Body of pancreas (tissue), 4 donors: ENCODE data around the gene SCN3B. TPM values are rescaled to one million over a fixed set of nuclear protein-coding genes. Genes with fewer than 3 reads are reported as not detected.

Source experiments
- ATAC-seq: fragments of 150-250 bp; one replicate; pipeline ENCODE4 v1.9.1; 2016
- DNase-seq, 4 donors: peaks; one replicate each; pipeline ENCODE4 v3.0.0-alpha.2; 2019
- H3K27ac ChIP-seq, 4 donors: fragments of 200-600 bp; sonication (generic); 1 replicate in 3 of 4; 2 replicates in 1 of 4; pipeline versions ENCODE4 v1.5.1 to v1.6.1; 2016 to 2019; ENCODE audit warnings: mild to moderate bottlenecking in 1 of 4, mixed read lengths in 1 of 4, moderate library complexity in 1 of 4
- H3K27me3 ChIP-seq, 2 donors: fragments of 200-600 bp; sonication (generic); one replicate each; pipeline ENCODE4 v1.6.0; 2016; ENCODE audit warnings: mild to moderate bottlenecking in 1 of 2
- H3K36me3 ChIP-seq, 2 donors: fragments of 200-600 bp; sonication (generic); replicated peaks in 1 of 2; 2 replicates each; pipeline ENCODE4 v1.5.1; 2016; ENCODE audit warnings: low read depth in 2 of 2; ENCODE audit not compliant: insufficient read depth in 1 of 2
- H3K4me1 ChIP-seq: fragments of 200-600 bp; sonication (generic); one replicate; pipeline ENCODE4 v1.6.0; 2016
- H3K4me3 ChIP-seq, 2 donors: fragments of 200-600 bp; sonication (generic); 1 replicate in 1 of 2; 2 replicates in 1 of 2; pipeline ENCODE4 v1.5.1; 2016 to 2019
- H3K9me3 ChIP-seq, 3 donors: fragments of 200-600 bp; sonication (generic); 1 replicate in 2 of 3; 2 replicates in 1 of 3; pipeline ENCODE4 v1.5.1; 2016
- CTCF ChIP-seq, 7 experiments: fragments of 450-650 bp in 4 of 7; fragments of 200-600 bp in 3 of 7; sonication (generic) in 3 of 7; IDR thresholded peaks; one replicate each; pipeline ENCODE4 v1.5.1; 2016 to 2019; ENCODE audit warnings: antibody characterized with exemption in 7 of 7
- POLR2A ChIP-seq, 3 donors: fragments of 450-650 bp; IDR thresholded peaks; one replicate each; pipeline ENCODE4 v1.6.1; 2016; ENCODE audit warnings: antibody characterized with exemption in 3 of 3, mild to moderate bottlenecking in 2 of 3
- WGBS, 2 donors: methylation state at CpG; one replicate each; pipeline ENCODE4 v1.1.5; 2017; 5-methylcytosine and 5-hydroxymethylcytosine counted together
- intact Hi-C: fragments of 100-400 bp; cut with DNase I; formaldehyde crosslinking; loops from one replicate; pipeline ENCODE4 v1.15.1; 2023
- total RNA-seq, 2 donors: library from RNA; depleted of rRNA; stranded (reverse); fragments of >200 nt; gene quantifications; one replicate each; pipeline ENCODE4 v1.1.0, GENCODE V29; 2016

Gene SCN3B
- total RNA-seq, 2 donors from 2014 or later = 0.78 to 1.6 TPM

- no peak overlapping the region for H3K4me3 ChIP-seq
- H3K27me3 ChIP-seq = no peaks in the 10 kb centered on the region
- intact Hi-C loops = no loop called here
- DNase-seq = peak; percentile 41 to 65 (median 50)
- ATAC-seq = peak; percentile 82
- peak overlapping the region in 3 of 4 donors; percentile 51 to 71 (median 66) for H3K27ac ChIP-seq
- peaks cover 44% of the 10 kb centered on the region for H3K4me1 ChIP-seq
- H3K9me3 ChIP-seq = no peaks in the 10 kb centered on the region
- WGBS, 2 donors = 54 to 63% methylated on average over 4 to 11 of the region's 11 CpGs
- TF ChIP-seq CTCF (IDR thresholded peaks at IDR 0.05) (no peak), POLR2A (IDR thresholded peaks at IDR 0.05) (peak in 2 of 3 donors; percentile 28 to 29)
- H3K36me3 ChIP-seq = no peaks in the 10 kb centered on the region
Observed at GRCh38 chr11:123590296-123590912, 64.0 kb downstream of the SCN3B start.

GRCh38 chr11:123588864-123589262, 65.6 kb downstream of the SCN3B start:
- WGBS, 2 donors = 80 to 82% methylated on average over 5 of the region's 5 CpGs
- intact Hi-C loops = loop anchor here (10.0 kb wide), 1 partner anchor 116 kb away; no protein-coding TSS in a partner anchor

GRCh38 chr11:123588117-123588863, 66.1 kb downstream of the SCN3B start:
- Histone ChIP-seq H3K36me3 (no peaks in the 10 kb centered on the region), H3K4me1 (peaks cover 52% of the 10 kb centered on the region), H3K27me3 (no peaks in the 10 kb centered on the region), H3K9me3 (no peaks in the 10 kb centered on the region), H3K27ac (peak overlapping the region; percentile 45 to 66 (median 56)), H3K4me3 (no peak overlapping the region)
- TF ChIP-seq POLR2A (IDR thresholded peaks at IDR 0.05) (no peak), CTCF (IDR thresholded peaks at IDR 0.05) (no peak)
- intact Hi-C loops = loop anchor here (10.0 kb wide), 1 partner anchor 117 kb away; no protein-coding TSS in a partner anchor
- DNase-seq = peak in 3 of 4 donors; percentile 52 to 62 (median 55)
- WGBS, 2 donors = 24 to 32% methylated on average over 12 to 14 of the region's 14 CpGs
- ATAC-seq = peak; percentile 64

More at GRCh38 chr11:123588864-123589262, 65.6 kb downstream of the SCN3B start:
- peaks cover 52% of the 10 kb centered on the region for H3K4me1 ChIP-seq
- no peaks in the 10 kb centered on the region for H3K27me3 ChIP-seq
- H3K27ac ChIP-seq = peak overlapping the region in 1 of 4 donors; percentile 66
- H3K4me3 ChIP-seq = no peak overlapping the region
- no peak for TF ChIP-seq POLR2A (IDR thresholded peaks at IDR 0.05)
- TF ChIP-seq CTCF (IDR thresholded peaks at IDR 0.05) = no peak
- DNase-seq (no peak), ATAC-seq (no peak)
- no peaks in the 10 kb centered on the region for H3K36me3 ChIP-seq
- H3K9me3 ChIP-seq = no peaks in the 10 kb centered on the region

- 60 to 67% methylated on average over 6 of the region's 6 CpGs for WGBS, 2 donors
- intact Hi-C loops = loop anchor here (10.0 kb wide), 1 partner anchor 117 kb away; no protein-coding TSS in a partner anchor
- H3K36me3 ChIP-seq = no peaks in the 10 kb centered on the region
- ATAC-seq (no peak), DNase-seq (no peak)
- peaks cover 52% of the 10 kb centered on the region for H3K4me1 ChIP-seq
- no peaks in the 10 kb centered on the region for H3K27me3 ChIP-seq
- H3K9me3 ChIP-seq = no peaks in the 10 kb centered on the region
- peak overlapping the region; percentile 45 to 66 (median 56) for H3K27ac ChIP-seq
- no peak overlapping the region for H3K4me3 ChIP-seq
- no peak for TF ChIP-seq POLR2A (IDR thresholded peaks at IDR 0.05)
Observed at GRCh38 chr11:123587559-123587958, 66.9 kb downstream of the SCN3B start.

GRCh38 chr11:123587044-123587443, 67.4 kb downstream of the SCN3B start:
- no peaks in the 10 kb centered on the region for H3K36me3 ChIP-seq
- no peak for TF ChIP-seq POLR2A (IDR thresholded peaks at IDR 0.05)
- TF ChIP-seq CTCF (IDR thresholded peaks at IDR 0.05) = no peak
- intact Hi-C loops = loop anchor here (10.0 kb wide), 1 partner anchor 118 kb away; no protein-coding TSS in a partner anchor
- no peaks in the 10 kb centered on the region for H3K9me3 ChIP-seq
- H3K27ac ChIP-seq = peak overlapping the region; percentile 30 to 66 (median 50)
- H3K4me1 ChIP-seq = peaks cover 52% of the 10 kb centered on the region
- WGBS, 2 donors = 83 to 95% methylated on average over 1 to 2 of the region's 2 CpGs
- ATAC-seq = no peak
- no peak for DNase-seq
- no peak overlapping the region for H3K4me3 ChIP-seq
- H3K27me3 ChIP-seq = no peaks in the 10 kb centered on the region
